Measurements from ENCODE around the gene CELF5. TPM values are rescaled to one million over a fixed set of nuclear protein-coding genes. Genes with fewer than 3 reads are reported as not detected.
"Not testable (repeated sequence)": the region's sequence is repeated elsewhere in the genome, so short reads cannot be mapped to it uniquely, and the experiment has no call there.

CELF5 gene
- total RNA-seq, 4 donors from 2014 or later, result not detected

- peak overlapping the region in 1 of 4 donors; percentile 34 for H3K4me3 ChIP-seq
- no peaks in the 10 kb centered on the region for H3K36me3 ChIP-seq
- H3K27ac ChIP-seq, result no peak overlapping the region
- 57 to 63% methylated on average over 17 of the region's 17 CpGs for WGBS, 2 donors
- no peak for DNase-seq (ENCODE audit: low spot score in 2 of 2)
- no peaks in the 10 kb centered on the region for H3K9me3 ChIP-seq
- H3K27me3 ChIP-seq, result peaks cover 0 to 88% of the 10 kb centered on the region in 2 donors
- H3K4me1 ChIP-seq, result peaks cover 0 to 19% (median 4%) of the 10 kb centered on the region in 4 donors
- TF ChIP-seq POLR2A (IDR thresholded peaks at IDR 0.05) (no peak), EP300 (IDR thresholded peaks at IDR 0.05) (no peak), CTCF (IDR thresholded peaks at IDR 0.05) (no peak)
These were observed 59.6 kb downstream of the CELF5 start for GRCh38 chr19:3283886-3284657.

GRCh38 chr19:3284759-3285646, 60.5 kb downstream of the CELF5 start:
- no peak for TF ChIP-seq POLR2A (IDR thresholded peaks at IDR 0.05)
- no peak for TF ChIP-seq CTCF (IDR thresholded peaks at IDR 0.05)
- TF ChIP-seq EP300 (IDR thresholded peaks at IDR 0.05), result no peak
- peaks cover 0 to 85% of the 10 kb centered on the region in 2 donors for H3K27me3 ChIP-seq
- 2 to 5% methylated on average over 25 to 34 of the region's 38 CpGs for WGBS, 2 donors
- peaks cover 0 to 21% (median 4%) of the 10 kb centered on the region in 4 donors for H3K4me1 ChIP-seq
- H3K9me3 ChIP-seq, result no peaks in the 10 kb centered on the region
- no peak overlapping the region for H3K27ac ChIP-seq
- no peak for DNase-seq (ENCODE audit: low spot score in 2 of 2)
- peak overlapping the region in 1 of 4 donors; percentile 34 for H3K4me3 ChIP-seq
- H3K36me3 ChIP-seq, result no peaks in the 10 kb centered on the region

- Histone ChIP-seq H3K4me1 (peaks cover 0 to 23% (median 4%) of the 10 kb centered on the region in 4 donors), H3K27ac (no peak overlapping the region), H3K4me3 (peak overlapping the region in 1 of 4 donors; percentile 7), H3K9me3 (no peaks in the 10 kb centered on the region), H3K36me3 (no peaks in the 10 kb centered on the region), H3K27me3 (peaks cover 0 to 86% of the 10 kb centered on the region in 2 donors)
- TF ChIP-seq POLR2A (IDR thresholded peaks at IDR 0.05) (no peak), EP300 (IDR thresholded peaks at IDR 0.05) (no peak)
- 0 to 4% methylated on average over 6 to 23 of the region's 40 CpGs for WGBS, 2 donors
- DNase-seq (ENCODE audit: low spot score in 2 of 2), result no peak
These were observed 61.3 kb downstream of the CELF5 start for GRCh38 chr19:3285647-3286176.

- 49 to 59% methylated on average over 11 of the region's 11 CpGs for WGBS, 2 donors
- peaks cover 0 to 23% (median 4%) of the 10 kb centered on the region in 4 donors for H3K4me1 ChIP-seq
- H3K36me3 ChIP-seq, result no peaks in the 10 kb centered on the region
- no peaks in the 10 kb centered on the region for H3K9me3 ChIP-seq
- peaks cover 0 to 85% of the 10 kb centered on the region in 2 donors for H3K27me3 ChIP-seq
- no peak overlapping the region for H3K27ac ChIP-seq
- no peak overlapping the region for H3K4me3 ChIP-seq
- DNase-seq (ENCODE audit: low spot score in 2 of 2), result no peak
- TF ChIP-seq CTCF (IDR thresholded peaks at IDR 0.05) (no peak), EP300 (IDR thresholded peaks at IDR 0.05) (no peak), POLR2A (IDR thresholded peaks at IDR 0.05) (no peak)
These were observed 63.4 kb downstream of the CELF5 start for GRCh38 chr19:3287814-3288213.

- H3K36me3 ChIP-seq; H3K4me3 ChIP-seq; H3K9me3 ChIP-seq; H3K27ac ChIP-seq; DNase-seq (ENCODE audit: low spot score in 2 of 2): not testable (repeated sequence)
- Histone ChIP-seq H3K4me1 (peaks cover 0 to 23% (median 4%) of the 10 kb centered on the region in 4 donors), H3K27me3 (peaks cover 0 to 85% of the 10 kb centered on the region in 2 donors)
- 80 to 87% methylated on average over 5 of the region's 5 CpGs for WGBS, 2 donors
These were observed 64.0 kb downstream of the CELF5 start for GRCh38 chr19:3288437-3288836.
